ENCODE measurements around the gene BAG1. TPM values are rescaled to one million over a fixed set of nuclear protein-coding genes. Genes with fewer than 3 reads are reported as not detected.

Gene BAG1
- total RNA-seq, 1 donor from 2014 or later = 70.4 TPM

DNA sequence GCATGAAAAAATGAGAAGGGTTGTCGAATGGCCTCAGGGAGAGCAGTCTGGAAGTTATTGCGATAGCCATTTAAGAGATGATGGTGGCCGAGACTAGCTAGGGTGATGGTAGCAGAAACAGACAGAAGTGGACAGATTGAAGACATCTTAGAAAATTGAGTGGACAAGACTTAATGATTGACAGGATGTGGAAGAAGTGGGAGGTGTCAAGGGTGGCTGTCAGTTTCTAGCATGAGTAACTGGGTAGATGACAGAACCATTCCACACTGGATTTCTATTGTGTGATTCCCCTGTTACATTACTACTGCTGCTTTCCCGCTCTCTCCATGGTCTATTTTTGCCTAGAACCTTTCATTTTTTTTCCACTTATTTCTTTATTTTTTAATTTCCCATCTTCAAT, 13.0 kb upstream of the BAG1 start:
- intact Hi-C loops (cut with micrococcal nuclease) = no loop called here

DNA sequence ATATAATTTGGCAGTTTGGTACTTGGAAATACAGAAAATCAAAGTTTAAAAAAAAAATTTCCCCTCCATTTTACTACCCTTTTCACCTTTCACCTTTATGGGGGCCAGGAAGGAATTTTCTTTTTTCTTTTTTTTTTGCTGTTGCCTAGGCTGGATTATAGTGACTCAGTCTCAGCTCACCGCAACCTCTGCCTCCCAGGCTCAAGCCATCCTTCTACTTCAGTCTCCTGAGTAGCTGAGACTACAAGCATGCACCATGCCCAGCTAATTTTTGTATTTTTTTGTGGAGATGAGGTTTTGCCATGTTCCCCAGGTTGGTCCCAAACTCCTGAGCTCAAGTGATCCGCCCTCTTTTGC, 9.4 kb upstream of the BAG1 start:
- intact Hi-C loops (cut with micrococcal nuclease) = no loop called here

DNA sequence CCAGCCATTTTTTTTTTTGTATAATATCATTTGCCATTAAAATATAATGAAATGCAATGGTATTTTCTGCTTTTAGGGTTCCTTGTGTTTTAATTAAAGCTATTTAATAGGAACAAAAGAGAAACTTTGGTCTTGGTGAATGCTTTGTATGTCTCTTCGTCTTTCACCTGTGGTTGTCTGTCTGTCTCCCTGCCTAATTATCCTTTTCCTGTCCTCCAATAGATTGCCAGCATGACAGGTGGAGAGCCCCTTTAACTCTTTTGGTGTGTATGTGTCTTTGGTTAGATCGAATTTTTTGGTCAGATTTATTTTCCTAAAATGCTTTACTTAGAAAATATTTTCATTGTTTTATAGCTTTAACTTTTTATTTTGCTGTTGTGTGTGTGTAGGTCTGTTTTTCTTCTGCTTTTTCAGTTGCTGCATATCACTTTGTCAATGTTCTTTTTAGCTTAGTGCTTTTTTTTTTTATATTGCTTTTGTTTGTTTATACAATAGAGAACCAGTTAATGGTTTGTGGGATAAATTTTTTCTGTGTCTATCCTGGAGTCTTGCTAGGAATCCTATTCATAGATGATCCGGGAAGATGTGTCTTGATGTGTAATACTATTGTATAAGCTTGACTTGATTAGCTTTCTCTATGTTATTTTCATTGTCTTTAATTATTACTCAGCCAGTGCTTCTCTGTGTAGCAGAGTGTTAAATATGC, 8.9 kb upstream of the BAG1 start:
- intact Hi-C loops (cut with micrococcal nuclease) = no loop called here

DNA sequence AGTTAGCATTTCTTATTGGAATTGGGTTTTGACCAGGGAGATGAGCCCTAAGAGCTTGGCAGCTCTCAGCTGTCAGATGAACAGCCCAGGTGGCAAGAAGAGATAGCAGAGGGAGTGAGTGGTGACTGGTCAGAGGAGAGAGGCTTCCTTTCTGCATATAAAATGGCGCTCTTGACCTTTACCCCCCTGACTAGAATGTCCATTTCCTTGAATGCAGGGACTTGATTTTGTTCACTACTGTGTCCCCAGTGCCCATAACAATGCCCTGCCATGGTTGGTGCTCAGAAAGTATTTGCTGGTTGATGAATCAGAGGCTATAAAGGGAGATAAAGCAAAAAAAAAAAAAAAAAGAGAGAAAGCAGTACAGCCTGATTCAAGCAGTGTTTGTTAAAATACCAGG, 7.6 kb upstream of the BAG1 start:
- intact Hi-C loops (cut with micrococcal nuclease) = no loop called here

- intact Hi-C loops (cut with micrococcal nuclease) = no loop called here
Observed at GRCh38 chr9:33270146-33270545, 5.6 kb upstream of the BAG1 start.

- intact Hi-C loops (cut with micrococcal nuclease) = loop anchor here (10.0 kb wide), 1 partner anchor 178 kb away; the partner anchor contains the start of gene AQP3
Observed at GRCh38 chr9:33267151-33267767, 2.8 kb upstream of the BAG1 start.

GRCh38 chr9:33265211-33265865, 830 bp upstream of the BAG1 start:
- intact Hi-C loops (cut with micrococcal nuclease) = loop anchor here (2.0 to 10.0 kb wide), 2 partner anchors 179 to 189 kb away; partner anchors contain the start of genes AQP3 and SMU1

DNA sequence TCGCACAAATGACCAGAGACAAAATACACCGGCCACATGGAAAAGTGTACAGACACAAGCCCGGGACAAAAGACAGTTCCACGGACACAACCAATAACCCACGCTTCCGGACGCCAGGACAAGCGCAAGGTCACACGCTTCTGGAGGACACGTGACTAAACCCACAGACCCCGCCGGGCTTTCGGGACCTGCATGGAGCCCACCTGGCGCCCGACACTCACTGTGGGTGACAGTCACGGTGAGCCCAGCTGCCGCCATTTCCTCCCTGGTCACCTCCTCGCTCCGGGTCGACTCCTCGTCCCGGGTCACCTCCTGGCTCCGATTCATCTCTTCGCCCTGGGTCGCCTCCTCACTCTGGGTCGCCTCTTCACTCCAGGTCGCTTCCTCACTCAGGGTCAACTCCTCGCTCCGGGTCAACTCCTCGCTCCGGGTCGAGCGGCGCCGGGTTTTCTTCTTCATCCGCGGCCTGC, 470 bp downstream of the BAG1 start:
- intact Hi-C loops (cut with micrococcal nuclease) = loop anchor here (1.0 to 10.0 kb wide), 8 partner anchors 26 to 263 kb away; partner anchors contain the start of genes APTX, AQP3, B4GALT1 and DNAJA1

- intact Hi-C loops (cut with micrococcal nuclease) = loop anchor here (1.0 to 10.0 kb wide), 8 partner anchors 27 to 262 kb away; partner anchors contain the start of genes APTX, AQP3, B4GALT1 and DNAJA1
Observed at GRCh38 chr9:33263131-33264002, 1.1 kb downstream of the BAG1 start.

DNA sequence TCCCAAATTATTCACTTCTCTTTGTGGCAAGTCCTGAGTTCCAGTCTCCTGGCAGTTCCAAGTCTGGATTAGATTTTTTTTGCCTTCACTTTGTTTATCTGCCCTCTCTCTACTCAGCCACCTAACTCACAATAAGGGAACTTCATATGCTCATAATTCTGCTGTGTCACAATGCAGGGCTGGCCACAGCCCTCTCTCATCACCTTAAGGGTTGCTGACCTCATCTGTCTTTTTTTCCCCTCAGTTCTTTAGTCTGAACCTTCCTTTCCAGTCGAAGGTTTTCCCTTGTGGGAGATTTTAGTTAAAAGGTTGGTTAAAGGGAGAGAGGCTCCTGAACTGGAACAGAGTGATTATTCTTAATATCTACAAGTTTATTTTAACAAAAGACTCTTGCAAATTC, 4.1 kb downstream of the BAG1 start:
- intact Hi-C loops (cut with micrococcal nuclease) = loop anchor here (10.0 kb wide), 1 partner anchor 184 kb away; the partner anchor contains the start of gene AQP3

GRCh38 chr9:33257276-33257675, 7.2 kb downstream of the BAG1 start:
- intact Hi-C loops (cut with micrococcal nuclease) = no loop called here

DNA sequence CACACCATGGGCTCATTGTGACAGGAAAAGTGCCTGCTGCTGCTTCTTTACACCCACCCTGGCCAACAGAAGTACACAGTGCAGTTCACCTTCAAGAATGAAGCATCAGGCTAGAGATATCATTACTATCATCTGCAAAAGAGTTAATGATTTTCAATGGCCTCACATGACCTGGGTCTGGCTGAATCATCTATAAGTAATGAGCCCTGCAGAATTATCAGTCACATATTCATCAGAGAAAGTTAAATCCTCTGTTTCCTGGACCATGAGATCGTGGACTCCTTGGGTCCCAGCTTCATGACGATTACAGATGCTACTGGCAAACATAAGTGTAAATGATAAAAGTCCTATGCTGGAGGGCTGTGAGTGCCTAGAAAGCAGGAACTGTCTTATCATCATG, 8.3 kb downstream of the BAG1 start:
- intact Hi-C loops (cut with micrococcal nuclease) = no loop called here

DNA sequence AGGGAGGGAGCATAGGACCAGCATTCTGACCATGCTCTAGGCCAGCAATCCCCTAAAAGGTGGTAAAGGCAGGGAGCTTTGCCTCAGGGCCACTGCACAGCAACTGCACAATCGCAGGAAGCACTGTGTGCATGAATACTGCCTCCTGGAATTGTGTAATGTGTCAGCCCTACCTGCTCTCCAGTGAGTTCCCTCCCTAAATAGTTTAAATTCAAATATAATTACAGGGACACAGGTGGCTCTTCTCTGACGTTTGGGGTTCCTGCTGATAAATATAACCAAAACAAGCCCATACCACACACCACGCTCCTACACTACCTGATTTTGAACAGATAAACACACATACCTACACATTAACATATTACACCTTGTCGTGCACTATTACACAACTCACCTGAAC, 9.0 kb downstream of the BAG1 start:
- intact Hi-C loops (cut with micrococcal nuclease) = no loop called here

DNA sequence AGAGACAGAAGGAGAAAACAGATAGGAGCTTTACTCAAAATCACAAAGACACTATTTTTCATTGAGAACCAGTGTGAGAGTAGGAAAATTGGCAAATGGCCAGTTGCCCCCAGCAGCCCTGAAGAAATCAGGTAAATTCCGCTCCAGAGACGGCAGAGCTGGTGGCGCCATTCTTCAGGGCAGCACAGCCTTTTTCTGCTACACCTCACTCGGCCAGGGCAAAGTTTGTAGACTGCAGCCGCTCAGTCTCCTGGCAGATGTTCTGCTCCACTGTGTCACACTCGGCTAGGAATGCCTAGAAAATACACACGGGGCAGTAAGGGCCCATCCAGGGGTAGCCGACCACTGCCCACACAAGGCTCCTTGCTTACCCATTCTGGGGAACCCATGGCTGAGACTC, 9.5 kb downstream of the BAG1 start:
- intact Hi-C loops (cut with micrococcal nuclease) = no loop called here

GRCh38 chr9:33254211-33254610, 10.3 kb downstream of the BAG1 start:
- intact Hi-C loops (cut with micrococcal nuclease) = no loop called here

- intact Hi-C loops (cut with micrococcal nuclease) = no loop called here
Observed at GRCh38 chr9:33250458-33250995, 14.0 kb downstream of the BAG1 start.

DNA sequence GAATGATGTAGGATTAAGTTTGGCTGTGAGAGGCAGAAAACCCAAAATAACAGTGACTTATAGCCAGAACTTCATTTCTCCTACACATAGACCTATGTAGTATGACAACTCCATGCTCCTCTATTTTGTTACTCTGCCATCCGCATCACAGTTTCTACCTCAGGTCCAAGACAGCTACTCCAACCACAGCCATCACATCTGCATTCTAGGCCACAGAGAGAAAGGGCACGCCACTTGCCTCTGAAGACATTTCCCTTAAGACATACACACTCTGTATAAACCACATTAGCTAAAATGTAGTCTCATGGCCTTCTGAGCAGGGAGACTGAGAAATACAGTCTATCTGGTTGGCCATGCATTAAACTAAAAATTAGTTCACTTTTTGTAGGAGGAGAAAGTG, 14.5 kb downstream of the BAG1 start:
- intact Hi-C loops (cut with micrococcal nuclease) = no loop called here

GRCh38 chr9:33249087-33249658, 15.3 kb downstream of the BAG1 start:
- intact Hi-C loops (cut with micrococcal nuclease) = no loop called here

- intact Hi-C loops (cut with micrococcal nuclease) = no loop called here
Observed at GRCh38 chr9:33248606-33249005, 15.9 kb downstream of the BAG1 start.

GRCh38 chr9:33246269-33246860, 18.1 kb downstream of the BAG1 start:
- intact Hi-C loops (cut with micrococcal nuclease) = no loop called here

Measured in T-helper 2 cell treated with Interferon-gamma antibody and Interleukin-4, amounts not matched to agents 100 ng/mL and 5 ng/mL, for 36 hours (primary cell).